Brain pericyte (primary cell): ENCODE data around the gene NPIPB5.
"Not testable (repeated sequence)": the region's sequence is repeated elsewhere in the genome, so short reads cannot be mapped to it uniquely, and the experiment has no call there.

Source experiments
- DNase-seq: peaks from one replicate; pipeline ENCODE4 v3.0.0-alpha.2; 2012; ENCODE audit warnings: low read depth, low spot score

NPIPB5 gene

GRCh38 chr16:22510591-22510990, at the start of gene NPIPB5:
Gene NPIPB5 (plus strand): TSS chr16:22510891. CDS start chr16:22513802, 2,911 bp downstream.
- not testable (repeated sequence) for DNase-seq

- DNase-seq, result not testable (repeated sequence)
Measured at GRCh38 chr16:22468846-22469245, 41.8 kb upstream of the NPIPB5 start.

- not testable (repeated sequence) for DNase-seq
Measured at GRCh38 chr16:22537996-22538395, 27.3 kb downstream of the NPIPB5 start.

GRCh38 chr16:22544809-22545208, 34.1 kb downstream of the NPIPB5 start:
- not testable (repeated sequence) for DNase-seq

- DNase-seq, result not testable (repeated sequence)
Measured at GRCh38 chr16:22546630-22547029, 35.9 kb downstream of the NPIPB5 start.

- not testable (repeated sequence) for DNase-seq
Measured at GRCh38 chr16:22547170-22547765, 36.6 kb downstream of the NPIPB5 start.

GRCh38 chr16:22549853-22550252, 39.2 kb downstream of the NPIPB5 start:
- DNase-seq, result not testable (repeated sequence)

- not testable (repeated sequence) for DNase-seq
Measured at GRCh38 chr16:22551143-22551542, 40.5 kb downstream of the NPIPB5 start.

- DNase-seq, result not testable (repeated sequence)
Measured at GRCh38 chr16:22551651-22552050, 41.0 kb downstream of the NPIPB5 start.

- DNase-seq, result not testable (repeated sequence)
Measured at GRCh38 chr16:22556759-22557158, 46.1 kb downstream of the NPIPB5 start.
